GM03348 (cell line): ENCODE data around the gene PGM5.
"Not testable (repeated sequence)": the region's sequence is repeated elsewhere in the genome, so short reads cannot be mapped to it uniquely, and the experiment has no call there.

ENCODE experiments used
- DNase-seq: peaks from one replicate; pipeline ENCODE4 v3.0.0; 2012; ENCODE audit warnings: low spot score

The PGM5 gene

DNA sequence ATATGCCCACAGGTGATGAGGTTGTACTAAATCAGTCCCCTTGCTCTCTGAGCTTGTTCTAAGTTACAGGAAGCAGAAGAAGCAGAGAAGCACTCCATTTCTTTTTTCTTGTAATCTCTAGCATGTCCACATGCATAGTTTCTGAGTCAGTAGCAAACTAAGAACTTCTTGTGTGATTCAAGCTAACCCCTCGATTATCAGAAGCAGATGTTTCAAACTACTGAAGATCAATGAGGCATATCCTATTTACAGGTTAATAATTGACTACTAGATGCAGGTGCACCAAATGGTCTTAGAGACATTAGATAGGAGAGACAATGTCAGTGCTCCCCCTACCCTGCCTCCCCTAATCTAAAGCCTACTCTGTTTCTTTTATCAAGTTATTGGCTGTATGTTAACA is 21.3 kb downstream of the PGM5 start:
- DNase-seq = not testable (repeated sequence)

DNA sequence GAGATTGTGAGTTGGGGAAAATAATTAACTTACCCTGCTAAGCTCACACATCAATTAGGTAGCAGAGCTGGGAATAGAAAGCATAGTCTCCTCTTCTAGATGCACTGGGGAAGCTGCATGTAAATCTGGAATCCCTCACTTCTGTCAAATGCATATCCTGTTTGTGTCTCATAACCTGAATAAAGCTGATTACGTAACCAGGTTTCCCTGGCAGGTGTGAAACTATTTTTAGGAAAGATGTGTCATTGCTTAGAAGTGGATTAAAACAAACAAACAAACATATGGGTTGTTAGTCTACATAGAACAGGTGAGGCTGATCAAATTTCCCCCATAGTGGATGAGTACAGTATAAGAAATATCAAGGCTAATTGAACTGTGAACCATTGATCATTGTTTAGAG is 27.5 kb downstream of the PGM5 start:
- not testable (repeated sequence) for DNase-seq

DNA sequence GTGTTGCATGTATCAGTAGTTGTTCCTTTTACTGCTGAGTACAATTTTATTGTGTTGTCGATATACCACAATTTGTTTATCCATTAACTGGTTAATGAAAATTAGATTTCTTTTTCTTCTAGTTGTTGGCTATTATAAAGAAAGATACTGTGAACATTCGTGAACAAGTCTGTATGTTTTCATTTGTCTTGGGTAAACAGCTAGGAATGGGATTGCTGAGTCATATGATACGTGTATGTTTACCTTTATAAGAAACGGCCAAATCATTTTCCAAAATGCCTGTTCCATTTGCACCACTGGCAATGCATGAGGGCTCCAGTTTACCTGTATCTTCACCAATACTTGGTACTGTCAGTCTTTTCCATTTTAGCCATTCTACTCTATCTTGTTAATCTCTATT is 33.1 kb downstream of the PGM5 start:
- not testable (repeated sequence) for DNase-seq

DNA sequence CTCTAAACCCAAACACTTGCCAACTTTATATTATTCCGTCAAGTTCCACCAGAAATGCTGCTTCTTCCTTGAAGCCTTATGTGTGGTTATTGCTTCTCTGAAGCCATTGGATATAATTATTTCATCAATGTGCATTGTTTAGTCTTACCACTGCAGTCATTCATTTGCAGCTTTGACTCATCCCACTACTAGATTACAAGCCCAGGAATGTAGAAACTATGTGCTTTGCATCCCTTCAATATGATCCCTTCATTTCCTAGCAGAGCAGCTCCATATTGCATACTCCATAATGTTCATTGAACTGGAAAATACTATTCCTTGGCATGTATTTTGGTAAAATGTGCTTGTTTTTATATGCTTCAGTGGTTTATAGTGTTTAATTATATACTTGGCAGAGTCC is 34.3 kb downstream of the PGM5 start:
- not testable (repeated sequence) for DNase-seq

DNA sequence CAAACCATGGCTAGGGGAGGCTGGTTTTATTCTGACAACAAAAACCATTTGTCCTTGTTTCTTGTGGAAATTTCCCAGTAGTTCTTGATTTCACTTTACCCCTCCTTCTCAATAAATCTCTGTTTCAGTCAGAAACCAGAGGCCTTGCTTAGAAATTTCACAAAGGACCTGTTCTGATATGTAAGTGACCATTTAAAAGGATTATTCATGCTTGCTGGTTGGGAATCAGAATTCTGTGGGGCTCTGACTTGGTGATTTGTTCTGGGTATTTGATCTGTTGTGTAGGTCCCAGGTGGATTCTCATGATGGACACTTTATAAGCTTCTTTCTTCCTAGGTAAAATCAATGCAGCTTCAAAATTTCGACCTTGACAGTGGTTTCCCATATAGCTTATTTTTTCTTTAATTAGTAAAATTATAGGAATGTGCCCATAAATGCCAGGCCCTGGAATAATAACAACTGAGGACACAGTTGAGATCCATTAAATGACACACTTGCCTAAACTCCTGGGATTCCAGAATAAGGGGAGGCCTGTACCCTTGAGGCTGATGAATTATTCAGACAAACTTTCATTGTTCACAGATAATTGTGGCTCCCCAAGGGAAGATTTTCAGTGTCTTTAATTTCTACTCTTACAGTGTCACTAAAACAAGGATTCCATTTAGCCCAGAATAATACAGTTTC is 40.1 kb downstream of the PGM5 start:
- DNase-seq = not testable (repeated sequence)

DNA sequence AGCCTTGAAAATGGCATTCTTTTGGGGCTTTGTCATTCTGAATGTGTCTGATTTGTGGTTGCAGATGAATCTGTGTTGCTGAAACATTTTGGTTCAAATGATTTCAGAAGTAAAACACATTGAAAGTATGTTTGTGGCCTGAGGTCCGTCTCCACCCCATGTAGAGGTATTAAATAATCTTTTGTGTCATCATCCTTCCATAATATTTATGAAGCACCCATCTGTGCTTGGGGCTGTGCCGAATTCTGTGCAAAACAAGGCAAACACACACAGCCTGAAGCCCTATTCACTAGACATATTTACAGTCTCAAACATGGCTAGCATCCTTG is 40.6 kb downstream of the PGM5 start:
- DNase-seq = peak; percentile 54

DNA sequence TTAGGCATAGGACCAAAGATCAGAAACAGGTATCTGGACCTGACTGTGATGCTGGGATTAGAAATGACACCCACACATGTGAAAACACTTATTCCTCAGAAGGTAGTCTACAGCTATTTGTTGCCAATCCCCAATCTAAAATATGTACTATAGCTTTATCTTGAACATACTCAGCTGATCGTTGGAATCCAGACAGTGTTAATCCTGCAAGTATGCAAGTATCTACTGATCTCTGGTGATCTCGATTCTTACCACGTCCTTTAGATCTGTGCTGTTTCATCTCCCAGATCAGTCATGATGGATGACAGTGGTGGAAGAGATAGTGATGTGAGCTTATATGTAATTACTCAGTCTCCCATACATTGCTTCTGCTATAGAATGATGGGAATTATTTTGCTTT is 41.4 kb downstream of the PGM5 start:
- not testable (repeated sequence) for DNase-seq

DNA sequence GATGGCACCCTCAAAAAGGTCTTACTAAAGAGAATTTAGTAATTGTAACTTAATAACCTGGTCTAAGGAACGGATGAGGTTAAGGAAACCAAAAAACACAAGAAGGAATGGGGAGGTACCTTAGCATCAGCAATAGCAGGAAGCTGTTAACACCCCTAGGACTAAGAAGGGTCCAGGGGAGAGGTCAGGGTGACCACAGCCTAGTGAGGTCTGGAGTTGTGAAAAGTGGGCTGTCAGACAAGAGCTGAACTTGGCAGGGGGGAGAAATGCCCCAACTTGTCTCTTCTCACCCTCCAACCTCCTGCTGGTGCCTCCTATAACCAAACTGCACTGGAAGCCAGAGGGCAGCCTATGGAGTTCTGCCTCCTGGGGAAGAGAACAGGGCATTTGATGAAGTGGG is 41.9 kb downstream of the PGM5 start:
- not testable (repeated sequence) for DNase-seq

DNA sequence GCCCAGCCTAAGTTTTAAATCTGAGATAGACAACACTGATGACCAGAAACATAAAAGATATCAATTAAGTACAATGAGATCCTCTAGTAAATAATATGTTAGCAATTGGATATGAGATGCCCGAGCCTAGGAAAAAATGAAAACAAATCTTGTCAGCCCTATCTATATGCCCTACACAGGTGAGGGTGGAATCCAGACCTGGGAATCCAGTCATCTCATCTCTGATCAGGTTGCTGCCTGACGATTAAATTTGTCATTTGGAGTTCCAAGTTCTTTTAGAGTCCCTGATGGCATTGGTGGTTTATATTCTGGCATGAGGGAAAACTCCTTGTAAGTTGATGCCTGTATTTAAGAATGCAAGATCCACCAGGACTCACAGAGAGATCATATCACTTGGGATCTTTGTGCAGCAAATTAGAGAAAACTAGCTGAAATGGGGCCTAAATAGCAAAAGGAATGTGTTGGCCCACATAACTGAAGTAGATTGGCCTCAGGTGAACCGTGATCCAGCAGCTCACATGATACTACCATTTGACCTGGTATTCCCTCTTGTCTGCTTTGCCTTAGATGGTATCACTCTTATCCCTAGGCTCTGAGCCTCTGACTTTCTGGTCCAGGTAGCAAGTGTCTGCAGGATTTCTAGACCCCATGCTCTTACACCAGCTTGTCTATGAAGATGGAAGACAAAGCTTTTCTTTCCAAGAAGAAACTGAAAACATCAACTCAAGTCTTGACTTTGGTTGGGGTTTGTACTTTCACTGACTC is 48.2 kb downstream of the PGM5 start:
- not testable (repeated sequence) for DNase-seq

DNA sequence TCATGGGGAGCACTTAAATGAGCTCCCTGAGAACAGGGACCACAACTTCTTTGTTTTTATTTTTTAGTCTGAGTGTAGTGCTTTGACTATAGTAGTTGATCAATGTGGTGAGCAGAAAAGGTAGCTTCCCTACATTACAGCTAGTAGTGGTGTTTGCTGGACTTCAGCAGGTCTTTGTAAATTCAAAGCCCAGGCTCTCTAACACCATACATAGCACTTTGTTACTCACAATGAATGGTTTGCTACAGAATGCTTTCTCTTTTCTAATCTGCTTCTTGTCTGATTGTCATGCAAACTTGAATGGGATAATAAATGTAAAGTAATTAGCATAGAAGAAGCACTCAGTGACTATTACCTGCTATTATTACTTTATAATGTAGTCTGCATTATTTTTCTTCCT is 55.5 kb downstream of the PGM5 start:
- not testable (repeated sequence) for DNase-seq

DNA sequence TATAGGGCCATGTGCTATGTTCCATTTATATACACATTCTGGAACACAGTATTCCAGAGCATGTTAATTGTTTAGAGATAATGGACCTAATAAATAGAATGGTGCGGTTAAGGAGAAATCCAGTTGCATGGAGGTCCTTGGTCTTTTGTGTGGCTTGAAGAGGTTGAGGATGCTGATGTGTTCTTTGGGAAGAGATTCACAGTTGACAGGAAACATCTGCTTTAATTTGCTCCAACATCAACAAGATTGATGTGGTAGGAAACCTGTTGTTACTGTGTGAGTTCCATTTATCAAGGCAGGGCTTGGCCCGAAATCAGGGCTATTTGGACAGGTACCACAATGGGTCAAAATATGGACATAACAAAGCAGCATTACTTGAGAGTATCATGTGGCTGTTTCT is 56.3 kb downstream of the PGM5 start:
- DNase-seq = not testable (repeated sequence)

DNA sequence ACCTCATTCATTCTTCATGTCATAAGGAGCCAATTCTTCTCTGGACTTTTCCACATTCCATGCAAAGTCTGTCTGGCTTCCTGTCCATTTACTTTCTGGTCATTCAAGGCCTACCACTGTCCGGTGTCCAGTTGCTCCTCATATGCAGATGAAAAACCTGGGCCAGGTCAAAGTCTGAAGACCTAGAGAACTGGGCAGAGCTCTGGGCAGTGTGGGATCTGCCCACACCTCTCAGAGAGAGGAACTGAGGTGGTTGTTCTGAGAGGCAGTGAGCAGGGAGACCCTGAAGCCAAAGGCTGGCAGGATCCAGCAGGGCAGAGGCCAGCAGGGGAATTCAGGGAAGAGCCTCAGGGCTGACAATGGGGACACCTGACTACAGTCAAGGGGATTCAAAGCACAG is 58.7 kb downstream of the PGM5 start:
- not testable (repeated sequence) for DNase-seq

DNA sequence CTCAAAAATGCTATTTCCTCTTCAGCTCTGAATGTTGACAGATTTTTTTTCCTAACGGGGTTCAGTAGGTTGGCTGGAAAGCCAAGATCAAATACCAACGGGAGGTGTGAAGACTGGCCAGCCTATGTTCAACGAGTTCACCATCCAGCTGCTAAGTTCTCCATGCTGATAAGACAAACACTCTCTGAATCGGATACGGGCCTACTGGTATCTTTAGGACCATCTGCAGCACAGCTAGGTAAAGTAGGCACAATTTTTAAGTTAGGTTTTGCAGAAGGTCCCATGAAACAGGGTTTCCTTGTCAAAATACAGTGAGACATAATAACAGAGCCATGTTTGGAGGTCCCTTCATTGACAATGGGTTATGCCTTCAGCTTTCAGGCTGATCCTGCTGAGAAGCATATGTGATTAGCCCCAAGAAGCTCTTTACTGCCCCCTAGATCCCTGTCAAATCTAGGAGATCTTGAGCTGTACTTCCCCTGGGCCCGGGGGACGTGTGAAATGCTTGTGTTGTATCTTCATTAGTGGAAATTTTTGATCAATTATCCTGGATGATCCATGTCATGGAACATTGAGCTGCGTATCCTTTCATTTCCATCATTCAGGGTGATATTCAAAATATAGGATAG is 60.6 kb downstream of the PGM5 start:
- no peak for DNase-seq

DNA sequence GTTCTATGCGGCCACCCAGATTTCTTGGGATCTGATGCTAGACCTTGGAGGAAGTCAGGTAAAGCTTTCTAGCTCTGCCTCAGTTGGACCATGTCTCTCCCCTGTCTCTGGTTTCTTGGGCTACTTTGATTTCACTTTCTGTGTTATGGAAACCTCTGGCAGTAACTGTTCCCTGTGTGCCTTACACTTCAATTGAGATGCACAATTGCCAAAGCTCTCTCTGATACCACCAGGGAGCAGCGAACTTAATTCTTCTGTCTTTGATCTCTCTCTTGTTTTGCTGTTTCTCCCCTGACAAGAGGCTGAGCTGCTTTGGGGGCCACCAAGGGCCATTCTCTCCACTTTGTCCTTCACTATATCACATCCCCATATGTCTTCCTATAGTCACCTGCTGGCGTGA is 61.4 kb downstream of the PGM5 start:
- no peak for DNase-seq

DNA sequence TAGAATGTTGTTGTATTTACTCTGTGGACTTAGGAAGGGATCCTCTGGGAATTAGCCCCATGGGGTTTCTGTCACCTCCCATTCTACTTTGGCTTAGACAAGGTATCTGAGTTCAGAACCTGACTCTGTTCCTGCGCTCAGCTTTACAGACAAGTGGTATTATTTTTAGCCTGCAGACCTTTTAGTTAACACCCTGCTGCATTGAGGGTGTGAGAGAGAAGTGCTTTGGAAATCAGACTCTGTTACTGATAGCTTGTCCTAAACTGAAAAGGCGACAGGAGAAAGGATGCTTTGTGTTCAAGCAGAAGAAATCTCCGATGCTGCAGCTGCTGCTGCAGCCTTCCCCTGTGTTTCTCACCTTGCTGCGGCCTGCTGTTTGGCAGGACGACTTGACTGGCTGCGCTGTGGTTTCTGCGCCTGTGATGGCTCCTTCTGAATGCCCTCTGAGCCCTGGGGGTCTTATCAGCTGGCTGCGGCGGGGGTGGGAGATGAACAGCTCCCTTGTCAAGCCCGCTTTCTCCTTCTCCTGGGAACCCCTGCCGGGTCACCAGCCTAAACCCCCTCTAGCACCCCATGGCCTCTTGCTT is 61.9 kb downstream of the PGM5 start:
- DNase-seq = no peak

DNA sequence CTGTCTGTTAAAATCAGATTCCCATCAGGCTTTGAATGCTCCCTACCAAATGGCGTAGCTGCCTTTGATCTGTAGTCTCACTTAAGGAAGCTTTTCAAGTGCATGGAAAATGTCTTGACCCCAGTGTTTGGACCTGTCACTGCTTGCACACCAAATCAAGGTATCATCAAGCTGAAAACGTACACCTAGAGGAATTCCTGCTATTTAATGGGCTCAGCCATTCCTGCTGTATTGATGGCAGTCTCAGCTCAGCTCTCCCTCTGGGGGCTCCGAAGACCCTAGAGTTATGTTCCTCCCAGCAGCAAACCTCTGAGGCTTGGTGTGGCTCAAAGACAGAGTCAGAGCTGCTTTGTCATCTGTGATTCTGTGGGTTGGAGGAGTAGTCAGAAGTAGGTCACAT is 63.5 kb downstream of the PGM5 start:
- no peak for DNase-seq

DNA sequence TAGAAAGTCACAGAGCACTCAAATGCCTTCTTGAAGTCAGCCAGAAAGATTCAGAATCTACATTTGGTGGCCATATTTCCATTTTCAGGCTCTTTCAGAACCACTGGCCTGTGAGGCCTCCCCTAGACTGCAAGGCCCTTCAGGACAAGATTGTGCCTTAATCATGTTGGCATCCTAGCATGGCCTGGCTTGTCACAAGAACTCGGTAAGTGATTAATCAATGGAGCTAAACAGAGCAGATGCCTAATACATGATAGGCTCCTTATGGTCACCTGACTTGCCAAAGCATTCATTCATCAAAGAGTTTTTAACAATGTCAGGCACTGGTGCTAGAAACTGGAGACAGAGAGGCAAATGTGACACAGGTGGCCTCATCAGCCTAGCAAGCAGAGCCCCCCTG is 70.3 kb downstream of the PGM5 start:
- no peak for DNase-seq

DNA sequence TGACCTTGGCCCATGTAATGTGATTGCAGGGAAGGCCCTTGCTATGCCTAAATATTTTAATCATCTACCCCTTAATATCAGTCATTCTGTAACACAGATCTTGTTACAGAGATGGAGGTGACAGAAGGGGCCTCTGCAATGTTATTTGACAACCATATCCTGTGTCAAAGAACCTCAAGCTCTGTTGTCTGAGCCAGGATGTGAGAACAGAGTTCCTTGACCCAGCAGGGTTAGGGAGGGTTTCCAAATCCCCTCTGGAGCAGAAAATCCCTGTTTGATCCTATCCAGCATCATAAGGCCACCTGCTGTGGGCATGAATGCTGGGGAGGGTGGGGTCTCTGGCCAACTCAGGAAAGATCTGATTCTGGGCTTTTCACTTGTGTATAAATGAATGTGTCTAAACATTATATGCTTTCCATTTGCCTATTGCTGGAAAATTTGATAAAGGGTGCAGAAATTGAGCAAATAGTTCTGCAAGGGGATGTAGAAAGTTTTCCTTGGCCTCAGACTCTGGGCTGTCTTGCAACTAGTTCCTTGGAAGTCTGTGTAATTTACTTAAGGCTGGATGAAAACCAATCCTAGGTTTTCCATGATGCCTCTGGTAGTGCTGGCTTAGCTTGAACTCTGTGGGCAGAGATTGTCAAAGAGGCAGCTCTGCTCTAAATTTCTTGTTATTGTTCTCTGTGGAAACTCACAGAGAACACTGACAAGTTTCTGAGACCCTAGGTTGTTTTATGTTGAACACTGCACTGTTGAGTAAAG is 71.0 kb downstream of the PGM5 start:
- no peak for DNase-seq

DNA sequence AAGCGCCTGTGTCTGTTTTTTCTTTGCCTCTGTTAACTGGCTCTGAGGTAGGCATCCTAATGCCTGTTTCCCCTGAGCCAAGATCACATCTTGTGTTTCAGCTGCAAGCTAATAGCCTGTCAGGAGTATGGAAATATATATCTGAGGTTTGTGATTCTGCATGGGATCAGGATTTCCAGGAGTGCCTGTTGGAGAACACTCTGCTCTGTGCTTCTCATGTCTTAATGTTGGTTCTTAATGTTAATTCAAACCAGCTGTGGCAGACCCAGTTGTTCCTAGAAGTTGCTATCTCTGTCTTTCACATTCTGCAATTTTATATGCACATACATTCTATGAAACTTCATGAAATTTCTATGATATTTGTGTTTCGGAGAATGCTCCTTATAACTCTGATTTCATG is 72.1 kb downstream of the PGM5 start:
- no peak for DNase-seq

DNA sequence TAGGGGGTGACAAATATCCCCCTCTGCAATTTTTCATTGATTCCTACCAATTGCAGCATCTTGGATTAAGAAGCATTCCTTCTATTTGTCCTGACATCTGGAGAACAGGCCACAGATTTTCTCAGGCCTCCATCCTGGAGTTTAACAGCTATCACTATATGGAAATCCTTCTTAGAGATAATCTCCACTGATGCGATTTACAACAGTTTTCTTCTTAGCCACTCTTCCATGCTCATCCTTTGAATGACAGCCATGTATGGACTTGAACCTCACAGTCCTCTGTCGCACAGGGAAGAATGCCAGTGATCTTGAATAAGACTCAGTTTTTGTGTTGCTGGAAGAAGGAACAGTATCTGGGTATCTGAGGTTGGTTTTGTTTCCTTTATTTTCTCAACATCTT is 73.2 kb downstream of the PGM5 start:
- DNase-seq = no peak

DNA sequence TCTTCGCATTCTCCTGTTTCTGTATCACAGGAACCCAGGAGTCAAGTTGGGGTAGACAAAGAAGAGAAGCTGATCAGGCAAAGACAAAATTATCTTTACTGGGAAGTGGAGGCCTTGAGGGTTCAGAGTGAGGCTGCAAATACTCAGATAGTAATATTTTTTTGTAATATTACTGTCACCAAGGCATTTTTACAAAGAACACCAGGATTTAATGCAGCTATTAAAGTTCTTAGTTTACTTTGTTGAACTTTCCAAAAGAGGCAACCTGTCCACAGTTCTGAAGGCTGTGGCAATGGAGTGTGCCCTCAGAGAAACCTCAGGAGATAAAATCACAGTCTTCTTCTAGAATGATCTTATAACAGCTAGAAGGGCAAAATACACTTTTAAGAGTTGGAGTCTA is 74.9 kb downstream of the PGM5 start:
- no peak for DNase-seq

DNA sequence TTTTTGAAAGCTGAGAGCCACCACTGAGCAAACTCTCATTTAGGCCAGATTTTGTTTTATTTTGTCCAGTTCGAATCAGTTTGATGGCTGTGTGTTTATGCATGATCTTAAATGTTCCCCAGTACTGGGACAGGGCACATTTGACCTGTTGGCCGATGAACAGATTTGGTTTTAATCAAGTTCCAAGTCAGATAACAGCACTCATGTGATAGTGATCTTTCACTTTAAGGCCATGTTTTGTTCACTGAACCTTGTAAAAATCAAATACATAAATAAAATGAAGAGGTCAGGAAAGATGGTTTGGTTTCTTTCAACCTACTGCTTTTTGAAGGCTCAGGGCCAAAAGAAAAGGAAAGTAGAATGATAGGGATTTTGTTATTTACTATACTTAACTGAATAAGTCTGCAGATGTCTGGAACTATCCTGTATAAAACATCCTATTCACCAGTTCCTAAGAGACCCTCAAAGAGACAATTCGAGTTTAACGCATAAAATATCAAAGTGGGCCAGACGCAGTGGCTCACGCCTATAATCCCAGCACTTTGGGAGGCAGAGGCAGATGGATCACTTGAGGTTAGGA is 77.2 kb downstream of the PGM5 start:
- DNase-seq = no peak
